B cell (primary cell): ENCODE measurements around the gene ZNF518B. TPM values are rescaled to one million over a fixed set of nuclear protein-coding genes. Genes with fewer than 3 reads are reported as not detected.

Experiments used
- ATAC-seq: fragments of 200-7000 bp; cut with Tn5 transposase; one replicate; pipeline ENCODE4 v1.10.0; 2021; ENCODE audit warnings: low read depth, mild to moderate bottlenecking, moderate number of reproducible peaks, moderate library complexity
- CTCF ChIA-PET: fragments of 350-600 bp; sonication (Branson Sonifier 250); formaldehyde crosslinking; loops from one replicate; lab custom pipeline; 2021; ENCODE audit warnings: antibody characterized with exemption, inconsistent platforms; lab: Charles Lee
- POLR2A ChIA-PET: fragments of 350-600 bp; sonication (Branson Sonifier 250); formaldehyde crosslinking; loops from one replicate; lab custom pipeline; 2021; ENCODE audit warnings: antibody characterized with exemption; lab: Charles Lee
- DNase-seq: peaks from one replicate; pipeline ENCODE4 v3.0.0; 2013
- H2AFZ ChIP-seq: 2 replicates; pipeline ENCODE4 v1.6.1; 2012; ENCODE audit warnings: mild to moderate bottlenecking, low read depth, low read length; ENCODE audit not compliant: insufficient read depth, poor library complexity, severe bottlenecking
- H3K27ac ChIP-seq, 2 donors: 1 replicate in 1 of 2; 2 replicates in 1 of 2; pipeline ENCODE4 v1.5.1; 2012 to 2013; ENCODE audit warnings: low read length in 2 of 2, mild to moderate bottlenecking in 2 of 2, moderate library complexity in 1 of 2
- H3K27me3 ChIP-seq, 4 experiments: fragments of 200-600 bp in 1 of 4; sonication (generic) in 1 of 4; replicated peaks in 1 of 4; 1 replicate in 2 of 4; 2 replicates in 2 of 4; pipeline versions ENCODE4 v1.6.1 to v1.7.0; 2013 to 2016; ENCODE audit warnings: low read length in 3 of 4, mild to moderate bottlenecking in 2 of 4, mixed read lengths in 1 of 4, moderate library complexity in 1 of 4; ENCODE audit not compliant: insufficient read depth in 4 of 4, control insufficient read depth in 3 of 4; ENCODE audit errors: control extremely low read depth in 1 of 4
- H3K36me3 ChIP-seq, 2 experiments: replicated peaks in 1 of 2; 1 replicate in 1 of 2; 2 replicates in 1 of 2; pipeline versions ENCODE4 v1.6.1 to v1.7.1; 2013; ENCODE audit warnings: low read length in 1 of 2; ENCODE audit not compliant: insufficient read depth in 2 of 2, control insufficient read depth in 1 of 2; ENCODE audit errors: control extremely low read depth in 1 of 2, extremely low read depth in 1 of 2
- H3K4me1 ChIP-seq, 2 donors: fragments of 200-600 bp in 1 of 2; sonication (generic) in 1 of 2; 1 replicate in 1 of 2; 2 replicates in 1 of 2; pipeline versions ENCODE4 v1.5.1 to v1.6.1; 2013 to 2017; ENCODE audit warnings: low read length in 2 of 2; ENCODE audit not compliant: control insufficient read depth in 2 of 2, insufficient read depth in 2 of 2
- H3K4me2 ChIP-seq: replicated peaks from 2 replicates; pipeline ENCODE3; 2012; ENCODE audit warnings: mild to moderate bottlenecking, low read depth, low read length; ENCODE audit not compliant: poor library complexity, severe bottlenecking
- H3K4me3 ChIP-seq, 5 experiments: fragments of 200-600 bp in 1 of 5; sonication (generic) in 1 of 5; 1 replicate in 3 of 5; 2 replicates in 2 of 5; pipeline versions ENCODE4 v1.5.1 to v1.7.0; 2011 to 2016; ENCODE audit warnings: low read length in 4 of 5, mild to moderate bottlenecking in 4 of 5, low read depth in 2 of 5, control low read depth in 1 of 5, moderate library complexity in 1 of 5; ENCODE audit not compliant: insufficient read depth in 1 of 5; ENCODE audit errors: control extremely low read depth in 1 of 5, extremely low read depth in 1 of 5
- H3K79me2 ChIP-seq: fragments of 200-600 bp; sonication (generic); one replicate; pipeline ENCODE4 v1.6.0; 2016; ENCODE audit warnings: low read length; ENCODE audit not compliant: control insufficient read depth, insufficient read depth
- H3K9ac ChIP-seq: fragments of 200-600 bp; sonication (generic); 2 replicates; pipeline ENCODE4 v1.6.1; 2017; ENCODE audit warnings: mild to moderate bottlenecking, low read length, moderate library complexity
- H3K9me3 ChIP-seq, 3 donors: one replicate each; pipeline versions ENCODE4 v1.6.1 to v1.7.1; 2013; ENCODE audit warnings: low read length in 2 of 3; ENCODE audit not compliant: control insufficient read depth in 2 of 3, insufficient read depth in 1 of 3; ENCODE audit errors: control extremely low read depth in 1 of 3
- H4K20me1 ChIP-seq: 2 replicates; pipeline ENCODE4 v1.6.0; 2012; ENCODE audit warnings: mild to moderate bottlenecking, low read length; ENCODE audit not compliant: insufficient read depth, control insufficient read depth, poor library complexity, severe bottlenecking
- H3K27ac Mint-ChIP-seq: one replicate; pipeline ENCODE4 v1.8.0; 2021; ENCODE audit warnings: mixed read lengths
- H3K27me3 Mint-ChIP-seq: one replicate; pipeline ENCODE4 v1.8.0; 2021; ENCODE audit warnings: mixed read lengths
- H3K4me1 Mint-ChIP-seq: one replicate; pipeline ENCODE4 v1.8.0; 2021; ENCODE audit warnings: mixed read lengths
- H3K4me3 Mint-ChIP-seq: one replicate; pipeline ENCODE4 v1.8.0; 2021; ENCODE audit warnings: mixed read lengths
- H3K9me3 Mint-ChIP-seq: one replicate; pipeline ENCODE4 v1.8.0; 2022; ENCODE audit warnings: mixed read lengths; ENCODE audit not compliant: insufficient read depth
- CTCF ChIP-seq: fragments of 200-600 bp; IDR thresholded peaks from one replicate; pipeline ENCODE4 v1.8.0; 2022; ENCODE audit warnings: antibody characterized with exemption, mild to moderate bottlenecking
- EZH2 ChIP-seq: IDR thresholded peaks from 2 replicates; pipeline ENCODE4 v1.6.1; 2012; ENCODE audit warnings: borderline replicate concordance, low read depth, mild to moderate bottlenecking, moderate library complexity, low read length; ENCODE audit not compliant: insufficient read depth, poor library complexity, severe bottlenecking
- WGBS: methylation state at CpG from one replicate; pipeline ENCODE4 v1.1.5; 2013; ENCODE audit warnings: missing lambda C conversion rate; ENCODE audit not compliant: insufficient coverage; 5-methylcytosine and 5-hydroxymethylcytosine counted together
- intact Hi-C: fragments of 100-400 bp; cut with micrococcal nuclease; formaldehyde crosslinking; loops from one replicate; pipeline ENCODE4 v1.10.0; 2022
- polyA plus RNA-seq: library from polyadenylated mRNA; depleted of rRNA; stranded (reverse); fragments of >200 nt; gene quantifications from 2 replicates; pipeline ENCODE4 v1.2.3, GENCODE V29; 2012
- total RNA-seq, 2 donors: library from RNA; stranded (reverse); fragments of 120-200 nt in 1 of 2; gene quantifications; 1 replicate in 1 of 2; 2 replicates in 1 of 2; pipeline versions ENCODE4 v1.2.3 to v1.2.4, GENCODE V29; 2013 to 2022

Gene ZNF518B
- total and polyA plus RNA-seq, 2 donors (not counting 1 experiment from before 2014, with no cell fraction given), result 9.1 to 39.8 TPM

- ATAC-seq (no peak), DNase-seq (no peak)
- ChIA-PET POLR2A (no interaction called here), CTCF (no interaction called here)
- H3K27me3 ChIP-seq, result no peaks in the 10 kb centered on the region
- intact Hi-C loops, result no loop called here
- peaks cover 0 to 19% (median 14%) of the 10 kb centered on the region in 3 donors for H3K9me3 ChIP-seq
- peaks cover 2% of the 10 kb centered on the region for H3K4me1 Mint-ChIP-seq
- H3K36me3 ChIP-seq, result no peaks in the 10 kb centered on the region
- no peak overlapping the region for H3K27ac Mint-ChIP-seq
- no peaks in the 10 kb centered on the region for H3K4me1 ChIP-seq
- H2AFZ ChIP-seq, result no peak overlapping the region
- TF ChIP-seq CTCF, result no peak
- no peak for TF ChIP-seq EZH2
- H4K20me1 ChIP-seq, result no peaks in the 10 kb centered on the region
- WGBS, result 100% methylated on average over 3 of the region's 5 CpGs
- H3K9me3 Mint-ChIP-seq, result peaks cover 5% of the 10 kb centered on the region
- H3K9ac ChIP-seq, result no peak overlapping the region
- H3K27ac ChIP-seq, result no peak overlapping the region
- no peak overlapping the region for H3K4me2 ChIP-seq
- H3K4me3 Mint-ChIP-seq, result no peak overlapping the region
- H3K4me3 ChIP-seq, result no peak overlapping the region
- no peaks in the 10 kb centered on the region for H3K79me2 ChIP-seq
- peaks cover 10% of the 10 kb centered on the region for H3K27me3 Mint-ChIP-seq
These were observed 45.5 kb upstream of the ZNF518B start for GRCh38 chr4:10502717-10503116.

- Histone ChIP-seq H2AFZ (no peak overlapping the region), H3K27me3 (no peaks in the 10 kb centered on the region), H3K9ac (no peak overlapping the region), H3K36me3 (no peaks in the 10 kb centered on the region), H3K4me2 (no peak overlapping the region), H3K4me3 (no peak overlapping the region), H3K27ac (no peak overlapping the region), H3K9me3 (peaks cover 0 to 6% (median 2%) of the 10 kb centered on the region in 3 donors), H3K79me2 (no peaks in the 10 kb centered on the region), H3K4me1 (no peaks in the 10 kb centered on the region), H4K20me1 (no peaks in the 10 kb centered on the region)
- POLR2A ChIA-PET, result no interaction called here
- no peaks in the 10 kb centered on the region for H3K4me1 Mint-ChIP-seq
- intact Hi-C loops, result no loop called here
- H3K27ac Mint-ChIP-seq, result no peak overlapping the region
- no peak for DNase-seq
- H3K9me3 Mint-ChIP-seq, result no peaks in the 10 kb centered on the region
- CTCF ChIA-PET, result no interaction called here
- no peak for ATAC-seq
- peaks cover 10% of the 10 kb centered on the region for H3K27me3 Mint-ChIP-seq
- TF ChIP-seq EZH2 (no peak), CTCF (no peak)
- no peak overlapping the region for H3K4me3 Mint-ChIP-seq
- WGBS, result 90% methylated on average over 4 of the region's 6 CpGs
These were observed 43.5 kb upstream of the ZNF518B start for GRCh38 chr4:10500776-10501175.
